Nephron (organoid): Measurements from ENCODE around the gene TLE3.

Experiments
- H3K27ac Mint-ChIP-seq, 3 experiments: 2 replicates each; pipeline ENCODE4 v1.8.0; 2020; ENCODE audit warnings: mixed read lengths in 3 of 3, mild to moderate bottlenecking in 2 of 3, moderate library complexity in 1 of 3
- H3K27me3 Mint-ChIP-seq: 2 replicates; pipeline ENCODE4 v1.8.0; 2021; ENCODE audit warnings: low read depth, mild to moderate bottlenecking, moderate library complexity, mixed read lengths
- H3K36me3 Mint-ChIP-seq: 2 replicates; pipeline ENCODE4 v1.8.0; 2020; ENCODE audit warnings: low read depth, mixed read lengths
- H3K4me1 Mint-ChIP-seq: 2 replicates; pipeline ENCODE4 v1.8.0; 2020; ENCODE audit warnings: mixed read lengths
- H3K4me3 Mint-ChIP-seq, 3 experiments: 2 replicates each; pipeline ENCODE4 v1.8.0; 2020; ENCODE audit warnings: mild to moderate bottlenecking in 3 of 3, mixed read lengths in 3 of 3, moderate library complexity in 2 of 3
- H3K9me3 Mint-ChIP-seq: 2 replicates; pipeline ENCODE4 v1.8.0; 2020; ENCODE audit warnings: mixed read lengths
- TF ChIP-seq, protein P1 (sequence below), 3 experiments: fragments of 200-600 bp; sonication (generic); IDR thresholded peaks; one replicate each; pipeline ENCODE4 v1.5.0; 2021; ENCODE audit warnings: antibody characterized with exemption in 3 of 3; ENCODE audit not compliant: unreplicated experiment in 3 of 3

Gene TLE3

DNA sequence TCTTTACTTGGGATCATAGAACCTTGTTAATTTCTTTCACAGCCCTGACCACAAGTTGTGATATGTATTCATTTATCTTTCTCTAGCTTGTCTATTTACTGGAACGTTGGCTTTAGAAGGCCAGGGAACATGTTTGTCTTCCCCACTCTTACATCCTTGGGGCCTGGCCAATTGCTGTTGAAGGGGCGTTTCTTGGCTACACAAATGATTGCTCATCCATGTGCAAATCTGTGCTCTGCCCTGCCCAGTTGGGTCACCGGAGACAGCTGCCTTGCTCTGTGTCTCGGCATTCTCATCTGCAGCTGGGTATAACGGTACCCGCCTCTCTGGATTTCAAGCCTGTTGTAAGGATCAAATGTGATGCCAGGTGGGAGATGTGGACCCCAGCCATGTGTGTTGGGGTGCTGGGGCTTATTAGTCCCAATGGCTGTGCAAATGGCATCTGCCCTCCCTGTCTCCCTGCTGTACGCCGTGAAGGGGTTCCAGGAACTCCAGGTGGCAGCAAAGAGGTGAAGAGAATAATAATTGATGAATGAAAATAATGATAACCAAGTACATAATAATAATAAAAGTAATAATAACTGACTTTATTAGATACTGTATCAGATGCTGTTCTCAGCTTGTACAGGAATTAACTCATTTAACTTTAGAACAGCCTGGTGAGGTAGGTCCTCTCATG, 24.0 kb upstream of the TLE3 start:
- no peaks in the 10 kb centered on the region for H3K36me3 Mint-ChIP-seq
- peak overlapping the region; percentile 2 to 59 (median 38) for H3K27ac Mint-ChIP-seq
- H3K27me3 Mint-ChIP-seq, result peaks cover 58% of the 10 kb centered on the region
- peaks cover 24% of the 10 kb centered on the region for H3K4me1 Mint-ChIP-seq
- no peak overlapping the region for H3K4me3 Mint-ChIP-seq
- no peaks in the 10 kb centered on the region for H3K9me3 Mint-ChIP-seq
- TF ChIP-seq, protein P1, sequence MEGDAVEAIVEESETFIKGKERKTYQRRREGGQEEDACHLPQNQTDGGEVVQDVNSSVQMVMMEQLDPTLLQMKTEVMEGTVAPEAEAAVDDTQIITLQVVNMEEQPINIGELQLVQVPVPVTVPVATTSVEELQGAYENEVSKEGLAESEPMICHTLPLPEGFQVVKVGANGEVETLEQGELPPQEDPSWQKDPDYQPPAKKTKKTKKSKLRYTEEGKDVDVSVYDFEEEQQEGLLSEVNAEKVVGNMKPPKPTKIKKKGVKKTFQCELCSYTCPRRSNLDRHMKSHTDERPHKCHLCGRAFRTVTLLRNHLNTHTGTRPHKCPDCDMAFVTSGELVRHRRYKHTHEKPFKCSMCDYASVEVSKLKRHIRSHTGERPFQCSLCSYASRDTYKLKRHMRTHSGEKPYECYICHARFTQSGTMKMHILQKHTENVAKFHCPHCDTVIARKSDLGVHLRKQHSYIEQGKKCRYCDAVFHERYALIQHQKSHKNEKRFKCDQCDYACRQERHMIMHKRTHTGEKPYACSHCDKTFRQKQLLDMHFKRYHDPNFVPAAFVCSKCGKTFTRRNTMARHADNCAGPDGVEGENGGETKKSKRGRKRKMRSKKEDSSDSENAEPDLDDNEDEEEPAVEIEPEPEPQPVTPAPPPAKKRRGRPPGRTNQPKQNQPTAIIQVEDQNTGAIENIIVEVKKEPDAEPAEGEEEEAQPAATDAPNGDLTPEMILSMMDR (IDR thresholded peaks at IDR 0.05; ENCODE audit: unreplicated experiment in 3 of 3), result no peak

DNA sequence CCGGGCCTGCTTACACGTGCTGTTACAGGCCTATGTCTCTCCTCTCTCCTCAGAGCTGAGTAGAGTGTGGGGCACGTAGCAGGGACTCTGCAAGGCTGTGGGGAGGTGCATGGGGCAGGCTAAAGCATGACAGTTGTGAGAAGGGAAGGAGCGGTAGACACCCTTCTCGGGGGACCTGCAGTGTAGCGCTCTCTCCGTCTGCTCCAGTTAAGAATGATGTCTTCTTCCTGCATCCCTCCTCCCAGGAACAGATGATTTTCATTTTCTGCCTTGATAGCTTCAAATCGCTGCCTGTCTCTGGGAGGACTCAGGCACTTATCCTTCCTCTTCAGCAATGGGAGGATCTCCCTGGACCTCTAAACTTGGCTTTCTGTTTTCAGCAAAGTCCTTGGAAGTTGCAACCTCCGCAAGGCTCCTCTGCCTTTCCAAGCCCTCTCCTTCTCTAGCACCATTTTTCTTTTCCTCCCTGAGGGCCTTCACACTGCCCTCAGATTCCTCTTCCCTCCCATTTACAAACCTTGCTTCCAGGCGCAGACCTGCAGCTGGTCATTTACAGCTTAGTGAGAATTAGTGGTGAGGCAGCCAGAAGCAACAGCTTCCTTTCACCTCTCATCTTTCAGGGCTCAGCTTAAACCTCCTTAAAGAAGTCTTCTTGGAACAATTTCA, 23.4 kb upstream of the TLE3 start:
- TF ChIP-seq, protein P1 (IDR thresholded peaks at IDR 0.05; ENCODE audit: unreplicated experiment in 3 of 3), result no peak
- Mint-ChIP-seq H3K27me3 (peaks cover 57% of the 10 kb centered on the region), H3K36me3 (no peaks in the 10 kb centered on the region), H3K27ac (peak overlapping the region; percentile 2 to 59 (median 38)), H3K4me3 (peak overlapping the region in 1 of 3 experiments; percentile 18), H3K9me3 (no peaks in the 10 kb centered on the region), H3K4me1 (peaks cover 24% of the 10 kb centered on the region)

DNA sequence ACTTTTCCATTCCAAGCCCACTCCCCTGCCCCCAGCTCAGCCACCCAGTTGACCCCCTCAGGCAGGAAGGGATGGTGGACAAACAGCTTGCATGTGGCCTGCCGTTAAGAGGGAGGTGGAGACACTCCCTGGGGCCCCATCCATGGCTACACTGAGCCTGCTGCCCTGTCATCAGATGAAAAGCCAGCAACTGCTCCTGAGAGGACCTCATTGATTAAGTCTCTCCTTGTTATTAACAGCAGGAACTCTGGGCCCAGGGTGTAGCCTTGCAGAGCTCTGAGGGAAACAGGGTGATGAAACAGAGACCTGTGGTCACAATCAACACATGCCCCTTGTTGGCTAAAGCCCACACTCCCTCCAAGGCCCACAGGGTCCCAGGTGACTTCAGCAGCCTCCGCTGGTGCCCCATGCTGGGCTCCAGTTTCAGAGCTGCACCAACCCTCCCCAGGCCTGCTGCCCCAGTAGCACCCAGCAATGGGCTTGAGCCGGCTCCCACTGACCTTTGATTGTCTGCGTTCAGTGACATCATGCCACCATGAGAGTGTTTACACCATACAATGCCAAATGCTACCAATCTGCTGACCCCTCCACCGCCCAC, 22.3 kb upstream of the TLE3 start:
- TF ChIP-seq, protein P1 (IDR thresholded peaks at IDR 0.05; ENCODE audit: unreplicated experiment in 3 of 3), result no peak
- Mint-ChIP-seq H3K4me1 (peaks cover 25% of the 10 kb centered on the region), H3K9me3 (no peaks in the 10 kb centered on the region), H3K27me3 (peaks cover 55% of the 10 kb centered on the region), H3K27ac (no peak overlapping the region), H3K4me3 (no peak overlapping the region), H3K36me3 (no peaks in the 10 kb centered on the region)

DNA sequence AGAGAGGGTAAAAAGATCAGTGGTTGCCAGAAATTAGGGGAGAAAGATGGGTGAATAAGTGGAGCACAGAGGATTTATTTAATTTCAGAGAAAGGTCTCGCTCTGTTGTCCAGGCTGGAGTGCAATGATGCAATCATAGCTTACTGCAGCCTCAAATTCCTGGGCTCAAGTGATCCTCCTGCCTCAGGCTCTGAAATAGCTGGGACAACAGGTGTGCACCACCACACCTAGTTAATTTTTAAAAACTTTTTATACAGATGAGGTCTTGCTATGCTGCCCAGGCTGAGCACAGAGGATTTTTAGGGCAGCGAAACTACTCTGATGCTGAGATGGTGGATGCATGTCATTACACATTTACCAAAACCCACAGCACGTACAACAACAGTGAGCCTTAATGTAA, 20.9 kb upstream of the TLE3 start:
- H3K4me3 Mint-ChIP-seq, result no peak overlapping the region
- peaks cover 64% of the 10 kb centered on the region for H3K27me3 Mint-ChIP-seq
- no peaks in the 10 kb centered on the region for H3K9me3 Mint-ChIP-seq
- no peaks in the 10 kb centered on the region for H3K36me3 Mint-ChIP-seq
- H3K27ac Mint-ChIP-seq, result no peak overlapping the region
- TF ChIP-seq, protein P1 (IDR thresholded peaks at IDR 0.05; ENCODE audit: unreplicated experiment in 3 of 3), result no peak
- peaks cover 33% of the 10 kb centered on the region for H3K4me1 Mint-ChIP-seq

DNA sequence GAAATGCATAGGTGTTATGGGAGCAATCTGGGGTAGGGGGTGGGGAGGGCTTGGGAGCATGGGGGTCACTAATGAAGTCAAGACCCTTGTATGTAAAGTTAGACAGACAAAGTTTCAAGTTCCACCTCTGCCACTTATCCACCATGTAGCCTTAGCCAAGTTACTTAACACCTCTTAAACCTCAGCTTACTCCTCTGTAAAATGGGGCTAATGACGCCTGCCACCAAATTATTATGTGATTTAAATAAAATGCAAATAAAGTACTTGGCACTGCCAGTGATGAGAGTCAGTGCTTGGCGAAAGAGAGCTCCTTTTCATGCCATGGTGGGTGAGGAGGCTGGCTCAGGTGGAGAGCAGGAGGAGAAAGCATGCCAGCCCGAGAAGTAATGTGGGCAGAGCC, 18.6 kb upstream of the TLE3 start:
- Mint-ChIP-seq H3K4me3 (no peak overlapping the region), H3K9me3 (no peaks in the 10 kb centered on the region)
- TF ChIP-seq, protein P1 (IDR thresholded peaks at IDR 0.05; ENCODE audit: unreplicated experiment in 3 of 3), result no peak

More for the DNA sequence above, 18.6 kb upstream of the TLE3 start:
- H3K4me1 Mint-ChIP-seq, result peaks cover 31% of the 10 kb centered on the region
- H3K36me3 Mint-ChIP-seq, result no peaks in the 10 kb centered on the region
- H3K27me3 Mint-ChIP-seq, result peaks cover 49% of the 10 kb centered on the region
- H3K27ac Mint-ChIP-seq, result no peak overlapping the region
